Stimulated activated naive CD8-positive, alpha-beta T cell treated with anti-CD3 and anti-CD28 coated beads, Interleukin-15, Interleukin-2, amounts not matched to agents 100 U/mL and 50 U/mL, for 24 hours (primary cell): ENCODE data around the gene GRID1.
A peak's percentile ranks its signal among the peaks of the same experiment; 100 is the strongest.
"Not testable (repeated sequence)": the region's sequence is repeated elsewhere in the genome, so short reads cannot be mapped to it uniquely, and the experiment has no call there.

Experiments used
- ATAC-seq: fragments of 150-1000 bp; cut with Tn5 transposase; one replicate; pipeline ENCODE4 v1.10.0; 2021
- DNase-seq: peaks from one replicate; pipeline ENCODE4 v3.0.0; 2021

GRID1 gene

GRCh38 chr10:86391986-86392722 lies 25.6 kb upstream of the GRID1 start:
- no peak for DNase-seq
- no peak for ATAC-seq

- ATAC-seq (no peak), DNase-seq (no peak)
Measured at GRCh38 chr10:86391236-86391840, 24.7 kb upstream of the GRID1 start.

GRCh38 chr10:86390337-86391120 lies 23.9 kb upstream of the GRID1 start:
- no peak for DNase-seq
- ATAC-seq: no peak

- ATAC-seq: peak; percentile 45
- peak; percentile 37 for DNase-seq
Measured at GRCh38 chr10:86389441-86390193, 23.0 kb upstream of the GRID1 start.

DNA sequence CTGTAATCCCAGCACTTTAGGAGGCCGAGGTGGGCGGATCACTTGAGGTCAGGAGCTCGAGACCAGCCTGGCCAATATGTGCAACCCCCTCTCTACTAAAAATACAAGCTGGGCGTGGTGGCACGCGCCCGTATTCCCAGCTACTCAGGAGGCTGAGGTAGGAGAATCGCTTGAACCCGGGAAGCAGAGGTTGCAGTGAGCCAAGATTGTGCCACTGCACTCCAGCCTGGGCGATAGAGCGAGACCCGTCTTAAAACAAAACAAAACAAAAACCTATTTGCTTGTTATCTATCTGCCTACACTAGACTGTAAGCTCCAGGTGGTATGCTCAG lies 22.5 kb upstream of the GRID1 start:
- ATAC-seq, DNase-seq: not testable (repeated sequence)

GRCh38 chr10:86388119-86388704 lies 21.6 kb upstream of the GRID1 start:
- DNase-seq: no peak
- ATAC-seq: no peak

DNA sequence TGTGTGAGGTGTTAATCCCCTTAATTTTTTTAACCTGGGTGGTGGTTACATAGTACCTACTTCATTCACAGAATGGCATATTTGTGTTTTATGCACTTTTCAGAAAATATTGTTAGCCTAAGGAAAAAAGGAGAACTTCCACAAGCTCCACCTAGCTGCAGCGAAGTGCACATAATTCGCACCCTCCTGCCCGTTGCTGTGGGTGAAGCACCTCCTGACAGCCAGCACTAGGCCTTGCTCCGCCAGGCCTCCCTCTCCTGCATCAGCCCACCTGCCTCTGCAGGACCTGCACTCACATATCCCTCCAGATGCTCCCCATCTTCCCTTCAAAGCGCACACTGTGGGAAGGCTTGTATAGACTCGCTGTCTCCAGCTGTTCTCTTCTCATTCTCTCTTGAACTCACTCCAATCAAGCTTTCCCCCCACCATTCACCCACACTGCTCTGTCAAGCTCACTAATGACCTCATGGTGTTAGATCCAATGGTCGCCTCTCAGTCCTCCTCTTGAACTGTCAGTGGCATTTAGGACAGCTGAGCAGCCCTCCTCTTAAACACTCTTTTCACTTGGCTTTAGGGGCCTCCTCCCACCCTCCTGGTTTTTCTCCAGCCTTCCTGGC lies 20.7 kb upstream of the GRID1 start:
- ATAC-seq: peak; percentile 29
- no peak for DNase-seq

- ATAC-seq: no peak
- no peak for DNase-seq
Measured at GRCh38 chr10:86385806-86386205, 19.2 kb upstream of the GRID1 start.

DNA sequence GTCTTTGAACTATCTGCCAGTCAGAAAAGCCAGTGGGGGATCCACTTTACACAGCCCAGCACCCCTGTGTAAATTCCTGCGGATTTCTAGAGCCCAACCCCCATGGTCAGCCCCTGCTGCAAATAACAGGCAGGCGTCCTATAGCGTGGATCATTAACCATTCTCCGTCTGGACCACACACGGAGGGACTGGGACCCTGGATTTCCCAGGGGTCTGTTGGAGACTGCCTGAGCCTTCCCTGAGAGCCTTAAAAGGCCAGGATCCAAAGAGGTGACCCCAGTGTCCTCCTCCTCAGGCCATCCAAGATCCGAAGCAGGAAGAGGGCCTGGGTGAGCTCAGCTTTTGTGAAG lies 11.2 kb upstream of the GRID1 start:
- DNase-seq: no peak
- no peak for ATAC-seq

- ATAC-seq: peak; percentile 90
- DNase-seq: peak; percentile 91
Measured at GRCh38 chr10:86376852-86377796, 10.5 kb upstream of the GRID1 start.

GRCh38 chr10:86376403-86376802 lies 9.8 kb upstream of the GRID1 start:
- ATAC-seq: no peak

DNA sequence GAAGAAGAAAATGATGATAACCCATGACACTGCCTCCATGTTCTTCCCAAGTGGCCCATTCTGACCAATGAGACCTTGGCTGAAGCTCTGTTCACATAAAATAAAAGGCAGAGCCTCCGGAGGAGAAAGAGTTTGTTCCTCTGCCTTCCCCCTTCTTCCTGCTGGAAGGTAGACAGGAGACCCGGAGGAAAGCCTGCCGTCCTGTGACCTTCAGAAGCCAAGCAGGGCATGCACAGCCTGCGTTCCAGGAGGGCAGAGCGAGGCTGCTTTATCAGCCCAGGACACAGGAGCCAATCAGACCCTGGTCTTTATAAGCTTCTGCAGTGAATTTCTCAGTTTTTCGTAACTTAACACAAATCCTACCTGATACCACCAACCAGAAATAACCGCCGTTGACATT lies 8.6 kb upstream of the GRID1 start:
- ATAC-seq: no peak
- no peak for DNase-seq

More at GRCh38 chr10:86376403-86376802, 9.8 kb upstream of the GRID1 start:
- no peak for DNase-seq

DNA sequence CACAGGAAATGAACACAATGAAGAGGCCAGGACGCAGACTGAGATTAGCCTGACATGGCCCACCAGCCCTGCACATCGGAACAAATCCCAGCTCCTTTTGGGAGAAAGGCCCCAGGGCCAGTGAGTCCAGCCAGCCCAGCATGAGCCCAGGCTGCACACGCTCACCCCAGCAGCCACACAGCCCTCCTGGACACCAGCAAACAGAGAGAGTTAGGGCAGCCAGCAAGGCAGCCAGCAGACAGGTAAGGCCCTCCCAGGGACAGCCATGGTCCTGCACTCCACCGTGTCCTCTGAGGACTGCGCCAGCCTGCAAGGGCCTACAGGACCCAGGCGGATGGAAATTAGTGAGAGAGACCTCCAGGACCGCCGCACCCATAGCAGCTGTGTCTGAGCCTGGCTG lies 8.1 kb upstream of the GRID1 start:
- ATAC-seq (no peak), DNase-seq (no peak)

- no peak for ATAC-seq
- no peak for DNase-seq
Measured at GRCh38 chr10:86373828-86374227, 7.2 kb upstream of the GRID1 start.

DNA sequence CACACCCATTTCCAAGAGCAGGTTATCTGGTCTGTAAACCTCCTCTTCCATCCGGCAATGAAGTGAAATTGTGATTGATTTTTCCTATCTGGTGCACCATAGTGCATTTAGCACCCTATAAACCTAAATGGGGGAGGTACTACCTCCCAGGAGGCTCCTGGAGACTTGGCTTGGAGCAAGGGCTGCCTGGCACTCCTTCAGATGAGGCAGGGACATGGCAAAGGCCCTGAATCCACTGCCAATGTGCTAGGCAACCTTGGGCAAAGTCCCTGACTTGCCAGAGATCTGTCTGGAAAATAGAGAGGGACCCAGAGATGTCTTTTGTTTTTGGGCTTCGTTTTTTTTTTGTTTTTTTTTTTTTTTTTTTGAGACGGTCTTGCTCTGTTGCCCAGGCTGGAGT lies 6.7 kb upstream of the GRID1 start:
- DNase-seq (no peak), ATAC-seq (no peak)

DNA sequence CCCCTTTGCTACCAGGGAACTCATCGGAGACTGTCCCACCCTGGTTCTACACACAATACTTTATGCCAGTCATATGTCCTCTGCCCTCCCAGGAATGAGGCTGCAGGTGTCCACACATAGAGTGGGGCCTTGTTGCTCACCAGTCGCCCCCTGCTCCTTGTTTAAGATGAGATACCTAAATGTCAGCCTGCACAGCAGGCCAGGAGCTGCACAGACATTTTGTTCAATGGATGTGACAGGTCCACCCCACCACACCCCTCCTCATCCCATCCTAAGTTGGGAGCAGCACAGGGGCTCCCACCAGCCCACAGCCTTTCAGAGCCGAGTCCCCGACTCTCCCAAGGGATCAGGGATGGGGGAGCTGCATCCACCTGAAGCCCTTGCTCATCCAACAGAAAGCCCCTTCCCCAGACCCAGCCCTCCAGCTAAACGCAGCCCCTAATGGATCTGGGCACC lies 6.2 kb upstream of the GRID1 start:
- DNase-seq: no peak
- no peak for ATAC-seq

DNA sequence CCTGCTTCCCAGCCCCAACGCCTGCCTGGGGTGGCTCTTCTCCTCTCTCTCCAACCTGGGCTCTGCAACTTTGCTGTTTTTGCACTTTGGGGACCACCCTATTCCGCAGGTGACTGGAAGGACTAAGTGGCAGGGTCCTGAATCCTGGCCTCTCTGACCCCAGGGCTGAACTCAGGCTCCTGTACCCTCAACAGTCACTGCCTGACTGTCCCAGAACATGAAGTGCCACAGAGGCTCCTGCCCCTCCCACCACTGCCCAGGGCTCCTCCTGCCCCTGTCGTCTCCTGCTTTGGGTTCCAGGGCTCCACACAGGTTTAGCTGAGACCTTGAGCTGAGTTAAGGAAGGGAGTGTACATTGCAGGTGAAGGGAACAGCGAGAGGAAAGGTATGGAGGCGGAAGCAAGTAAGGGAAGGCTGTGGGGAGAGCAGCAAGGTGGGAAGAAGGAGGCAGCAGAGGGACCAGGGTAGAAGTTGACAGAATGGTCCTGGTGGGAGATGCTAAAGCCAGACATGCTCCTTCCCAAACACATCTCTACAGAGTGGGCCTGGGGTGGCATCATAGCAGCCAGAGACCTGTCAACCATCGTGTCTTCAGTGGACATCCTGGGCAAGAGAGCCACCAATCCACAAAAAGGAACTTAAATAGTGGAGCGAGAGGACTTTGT lies 5.7 kb upstream of the GRID1 start:
- ATAC-seq (no peak), DNase-seq (no peak)

DNA sequence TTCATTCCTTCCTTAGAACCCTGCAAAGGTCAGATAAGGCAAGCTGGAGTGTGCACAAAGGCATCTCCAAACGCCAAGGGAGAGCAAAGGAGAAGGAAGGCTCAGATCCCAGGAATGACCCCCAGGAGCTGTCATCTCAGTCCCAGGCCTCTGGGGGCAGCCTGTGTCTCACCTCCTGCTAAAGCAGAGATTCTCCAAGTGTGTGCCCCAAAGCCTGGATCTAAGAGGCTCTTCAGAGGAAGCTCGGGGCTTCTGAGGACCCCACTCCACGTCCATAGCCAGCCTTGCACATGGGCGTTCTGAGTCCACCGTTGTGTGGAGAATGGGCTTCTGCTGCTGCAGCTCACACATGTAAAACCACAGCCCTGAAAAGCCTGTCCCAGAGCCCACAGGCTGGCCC lies 5.1 kb upstream of the GRID1 start:
- no peak for DNase-seq
- no peak for ATAC-seq

- ATAC-seq (no peak), DNase-seq (no peak)
Measured at GRCh38 chr10:86371116-86371515, 4.5 kb upstream of the GRID1 start.

DNA sequence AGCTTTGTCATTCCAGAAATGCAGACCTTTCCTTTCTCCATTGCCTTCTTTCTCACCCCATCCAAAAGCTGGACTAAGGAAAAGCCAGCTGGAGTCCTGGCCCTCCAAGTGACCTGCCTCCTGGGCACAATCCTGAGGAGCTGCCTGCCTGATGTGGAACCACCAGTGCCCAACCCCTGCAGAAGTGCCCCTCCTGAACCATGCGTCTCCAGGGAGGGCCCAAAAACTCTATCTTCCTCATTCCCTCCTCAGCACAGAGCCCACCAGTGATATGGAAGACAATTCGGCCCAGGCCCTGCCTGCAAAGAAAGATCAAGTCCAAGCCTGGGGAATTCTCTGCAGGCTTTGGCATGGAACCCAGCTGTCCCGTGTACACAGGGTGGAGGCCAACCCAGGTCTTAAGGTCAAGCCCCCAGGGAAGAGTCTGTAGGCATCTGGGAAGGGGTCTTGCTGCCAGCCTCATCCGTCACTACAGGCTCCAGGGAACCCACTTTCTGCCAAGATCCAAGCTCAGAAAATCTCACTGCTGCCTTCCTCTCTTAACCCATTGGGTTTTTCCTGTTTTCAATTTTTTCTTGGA lies 3.5 kb upstream of the GRID1 start:
- no peak for DNase-seq
- ATAC-seq: no peak
